NCI-H2196 treated with DMSO at 0.1 percent for 48 hours (cell line): ENCODE results near the gene TMEM132D.

Source experiments
- DNase-seq: peaks from one replicate; lab custom pipeline; 2025; ENCODE audit not compliant: unreplicated experiment; lab: John Stamatoyannopoulos, UW

TMEM132D gene

GRCh38 chr12:129827102-129827865 lies 76.5 kb downstream of the TMEM132D start:
- no peak for DNase-seq

GRCh38 chr12:129826273-129826672 lies 77.6 kb downstream of the TMEM132D start:
- DNase-seq, result no peak

GRCh38 chr12:129825316-129825715 lies 78.5 kb downstream of the TMEM132D start:
- no peak for DNase-seq

- no peak for DNase-seq
Observed at GRCh38 chr12:129821964-129822363, 81.9 kb downstream of the TMEM132D start.

GRCh38 chr12:129819391-129819790 lies 84.4 kb downstream of the TMEM132D start:
- no peak for DNase-seq

GRCh38 chr12:129815846-129816245 lies 88.0 kb downstream of the TMEM132D start:
- no peak for DNase-seq

DNA sequence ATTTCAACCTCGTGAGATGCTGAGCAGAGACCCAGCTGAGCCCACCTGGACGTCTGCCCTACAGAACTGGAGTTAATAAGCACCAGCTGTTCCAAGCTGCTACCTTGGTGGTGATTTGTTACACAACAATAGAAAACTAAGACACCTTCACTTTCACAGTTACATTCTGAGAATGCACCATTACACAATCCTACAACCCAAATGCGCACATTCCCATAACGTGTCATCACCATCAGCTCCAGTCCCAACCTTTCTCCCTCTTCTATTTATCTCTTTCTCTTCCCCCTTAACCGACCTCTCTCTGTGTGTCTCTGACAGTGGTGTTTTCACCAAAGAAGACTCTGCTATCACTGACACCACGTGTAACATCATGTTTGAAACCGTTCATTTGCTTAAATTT lies 91.9 kb downstream of the TMEM132D start:
- DNase-seq, result no peak

GRCh38 chr12:129807136-129807535 lies 96.7 kb downstream of the TMEM132D start:
- no peak for DNase-seq

- no peak for DNase-seq
Observed at GRCh38 chr12:129791396-129791795, 112.4 kb downstream of the TMEM132D start.

DNA sequence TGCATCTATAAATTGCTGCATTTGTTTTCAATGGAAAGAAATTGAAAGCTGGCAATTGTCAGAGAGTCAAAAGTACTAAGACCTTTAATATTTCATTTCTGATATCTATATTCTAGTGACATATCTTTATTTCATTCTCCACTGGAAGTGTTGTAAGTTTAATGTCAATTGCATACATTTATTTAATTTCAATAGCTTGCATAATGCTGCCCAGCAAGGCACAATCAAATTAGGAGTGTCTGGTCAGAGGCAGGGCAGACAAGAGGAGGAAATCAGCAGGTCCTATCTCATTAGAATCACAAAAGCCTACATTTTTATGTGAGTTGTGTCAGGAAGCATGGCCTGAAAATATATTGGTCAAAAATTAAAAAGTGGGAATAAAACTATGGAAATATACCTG lies 112.9 kb downstream of the TMEM132D start:
- DNase-seq, result no peak

DNA sequence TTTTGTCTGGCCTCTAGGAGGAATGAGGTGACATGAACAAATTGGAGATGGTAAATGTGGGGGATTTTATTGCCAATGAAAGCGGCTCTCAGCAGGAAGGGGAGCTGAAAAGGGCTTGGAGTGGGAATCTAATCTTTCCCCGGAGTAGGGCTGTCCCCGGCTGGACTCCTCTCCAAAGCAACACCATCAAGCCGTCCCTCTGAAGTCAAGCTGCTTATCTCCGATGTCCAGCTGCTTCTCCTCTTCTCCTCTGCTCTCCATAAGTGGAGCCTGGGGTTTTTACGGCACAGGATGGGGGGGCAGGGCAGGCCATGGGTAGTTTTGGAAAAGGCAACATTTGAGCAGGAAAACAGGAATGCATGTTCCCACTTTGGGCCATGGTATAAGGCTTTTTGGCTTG lies 113.5 kb downstream of the TMEM132D start:
- DNase-seq, result no peak

GRCh38 chr12:129789921-129790320 lies 113.9 kb downstream of the TMEM132D start:
- DNase-seq, result no peak

- DNase-seq, result no peak
Observed at GRCh38 chr12:129788506-129789084, 115.2 kb downstream of the TMEM132D start.

DNA sequence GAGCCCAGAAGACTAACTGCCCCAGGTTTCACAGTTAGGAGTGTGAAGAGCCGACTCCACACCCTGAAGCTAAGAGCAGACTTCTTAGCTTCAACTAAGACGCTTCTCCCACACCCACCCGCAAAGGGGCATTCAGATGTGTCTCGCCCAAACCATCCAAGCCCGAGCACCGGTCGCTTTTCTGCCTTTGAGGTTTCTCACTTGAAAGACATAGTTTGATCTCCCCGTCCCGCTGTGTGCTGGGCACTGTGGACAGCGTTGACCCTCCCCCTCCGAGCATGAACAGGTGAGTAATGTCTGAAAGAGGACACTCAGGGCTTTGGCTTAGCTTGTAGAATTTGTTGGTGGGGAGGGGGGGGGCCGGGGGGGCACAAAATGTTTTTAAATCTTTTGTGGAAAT lies 123.8 kb downstream of the TMEM132D start:
- no peak for DNase-seq

GRCh38 chr12:129779033-129779432 lies 124.8 kb downstream of the TMEM132D start:
- DNase-seq, result no peak

- no peak for DNase-seq
Observed at GRCh38 chr12:129776977-129777667, 126.7 kb downstream of the TMEM132D start.

DNA sequence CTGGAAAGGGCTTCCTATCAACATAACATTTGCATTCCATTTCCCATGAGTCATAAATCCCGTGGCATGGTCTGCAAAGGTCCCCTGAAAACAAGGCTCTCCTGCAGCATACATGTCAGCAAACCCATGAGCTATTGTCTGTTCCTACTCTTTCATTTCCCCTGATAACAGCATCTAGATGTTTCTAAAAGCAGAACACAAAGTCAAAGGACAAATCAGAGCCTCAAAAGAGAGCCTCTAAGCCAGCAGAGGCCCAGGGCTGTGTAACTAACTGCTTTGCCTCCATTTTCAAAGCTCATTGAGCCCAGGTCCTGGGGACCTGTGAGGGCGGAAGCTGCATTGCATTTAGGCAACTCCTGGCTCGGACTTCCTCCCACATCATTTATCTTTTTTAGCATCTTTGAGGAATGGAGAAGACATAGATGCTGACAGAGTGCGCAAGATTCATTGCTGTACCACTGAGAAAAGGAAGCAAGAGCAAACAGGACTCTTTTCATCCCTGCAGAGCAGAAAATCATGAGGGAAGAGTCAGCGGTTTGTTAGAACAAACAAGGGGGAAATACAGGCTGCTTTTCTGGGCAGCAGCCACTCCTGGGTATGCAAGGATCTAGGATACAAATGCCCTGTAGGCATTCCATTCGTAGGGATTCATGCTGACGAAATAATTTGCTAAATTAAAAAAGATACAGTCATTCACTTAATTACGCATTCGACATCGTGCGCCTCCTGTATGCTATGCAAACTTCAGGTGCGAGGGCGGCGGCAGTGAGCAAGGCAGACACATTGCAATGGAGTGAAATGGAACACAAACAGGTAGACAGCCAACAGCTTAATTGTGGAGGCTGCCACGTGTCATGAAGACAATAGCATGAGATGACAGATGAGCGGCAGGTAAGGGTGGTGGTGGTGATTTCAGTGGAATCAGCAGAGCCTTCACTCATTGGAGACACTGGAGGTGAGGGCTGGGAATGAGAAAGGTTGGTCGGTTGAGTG lies 131.0 kb downstream of the TMEM132D start:
- no peak for DNase-seq

GRCh38 chr12:129771238-129771637 lies 132.6 kb downstream of the TMEM132D start:
- DNase-seq, result no peak

DNA sequence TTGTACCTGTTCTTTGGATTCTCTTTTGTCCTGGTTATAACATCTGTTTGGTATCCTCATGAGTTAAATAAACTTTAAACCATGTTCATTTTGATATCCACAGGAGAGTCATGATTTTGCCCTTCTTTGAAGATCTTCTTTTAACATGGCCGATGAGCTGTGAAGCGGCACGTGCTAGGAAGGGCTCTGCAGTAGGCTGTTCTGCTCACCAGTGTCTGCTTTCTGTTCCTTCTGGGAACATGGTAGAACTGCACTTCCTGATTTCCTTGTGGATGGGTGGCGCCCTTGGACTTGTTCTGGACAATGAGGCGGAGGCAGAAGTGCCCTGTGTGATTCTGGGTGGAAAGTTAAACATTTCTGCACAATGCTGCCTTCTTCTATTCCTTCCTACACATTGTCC lies 138.1 kb downstream of the TMEM132D start:
- DNase-seq, result no peak

DNA sequence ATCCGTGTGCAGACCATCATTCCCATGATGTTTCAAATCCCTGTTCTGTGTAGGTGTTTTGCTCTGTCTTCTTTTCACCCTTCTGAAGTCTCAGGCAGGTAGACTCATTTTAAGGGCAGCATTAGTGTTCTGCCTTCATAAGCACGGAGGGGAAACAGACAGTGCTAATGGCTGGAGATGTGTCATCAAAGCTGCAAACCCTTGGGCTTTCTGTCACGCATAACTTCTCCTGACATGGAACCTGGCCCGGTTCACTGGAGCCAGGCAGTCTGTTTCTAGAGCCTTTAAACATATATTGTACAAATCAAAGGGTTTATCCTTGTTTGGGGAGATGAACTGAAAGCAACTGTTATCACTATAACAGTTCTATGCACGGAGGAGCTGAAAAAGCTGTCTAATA lies 141.4 kb downstream of the TMEM132D start:
- no peak for DNase-seq

DNA sequence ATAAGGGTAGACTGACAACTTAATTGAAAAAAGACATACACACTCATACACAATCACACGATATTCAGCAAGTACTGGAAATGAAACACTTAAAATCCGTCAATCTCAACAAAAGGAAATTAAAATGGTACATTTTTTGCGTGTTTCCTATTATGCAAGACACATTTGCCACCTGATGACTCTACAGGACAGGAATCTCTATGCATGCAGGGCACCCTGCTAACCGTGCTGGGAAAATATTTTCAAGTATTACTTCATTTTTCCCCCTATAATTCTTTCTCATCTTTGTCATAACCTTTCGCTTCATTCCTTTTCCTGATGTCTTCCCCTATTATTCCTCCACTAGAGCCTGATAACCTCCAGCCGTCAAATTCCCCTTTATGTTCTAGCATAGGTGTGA lies 150.2 kb downstream of the TMEM132D start:
- DNase-seq, result no peak
